Measurements from ENCODE around the gene MRC1. TPM values are rescaled to one million over a fixed set of nuclear protein-coding genes. Genes with fewer than 3 reads are reported as not detected.

The MRC1 gene
- total RNA-seq, 1 donor from 2014 or later = 0.10 TPM

GRCh38 chr10:17795813-17796594 is 13.1 kb upstream of the MRC1 start:
- no peak for DNase-seq (ENCODE audit: low read depth)

GRCh38 chr10:17801507-17801906 is 7.6 kb upstream of the MRC1 start:
- DNase-seq (ENCODE audit: low read depth) = no peak

- no peak for DNase-seq (ENCODE audit: low read depth)
Measured at GRCh38 chr10:17802350-17802749, 6.8 kb upstream of the MRC1 start.

GRCh38 chr10:17802976-17803375 is 6.2 kb upstream of the MRC1 start:
- DNase-seq (ENCODE audit: low read depth) = no peak

GRCh38 chr10:17805330-17805729 is 3.8 kb upstream of the MRC1 start:
- DNase-seq (ENCODE audit: low read depth) = no peak

GRCh38 chr10:17805921-17806577 is 3.1 kb upstream of the MRC1 start:
- no peak for DNase-seq (ENCODE audit: low read depth)

GRCh38 chr10:17811146-17811865 is 2.2 kb downstream of the MRC1 start:
- DNase-seq (ENCODE audit: low read depth) = no peak

- no peak for DNase-seq (ENCODE audit: low read depth)
Measured at GRCh38 chr10:17814973-17815372, 5.8 kb downstream of the MRC1 start.

- no peak for DNase-seq (ENCODE audit: low read depth)
Measured at GRCh38 chr10:17816199-17816598, 7.1 kb downstream of the MRC1 start.

GRCh38 chr10:17817316-17817715 is 8.2 kb downstream of the MRC1 start:
- DNase-seq (ENCODE audit: low read depth) = no peak

GRCh38 chr10:17817790-17818189 is 8.6 kb downstream of the MRC1 start:
- no peak for DNase-seq (ENCODE audit: low read depth)

- no peak for DNase-seq (ENCODE audit: low read depth)
Measured at GRCh38 chr10:17819836-17820235, 10.7 kb downstream of the MRC1 start.

- no peak for DNase-seq (ENCODE audit: low read depth)
Measured at GRCh38 chr10:17820943-17821342, 11.8 kb downstream of the MRC1 start.

GRCh38 chr10:17821893-17822292 is 12.7 kb downstream of the MRC1 start:
- no peak for DNase-seq (ENCODE audit: low read depth)

GRCh38 chr10:17831341-17831740 is 22.2 kb downstream of the MRC1 start:
- DNase-seq (ENCODE audit: low read depth) = no peak

- peak; percentile 27 for DNase-seq (ENCODE audit: low read depth)
Measured at GRCh38 chr10:17831896-17832295, 22.7 kb downstream of the MRC1 start.

- no peak for DNase-seq (ENCODE audit: low read depth)
Measured at GRCh38 chr10:17833656-17834055, 24.5 kb downstream of the MRC1 start.

- DNase-seq (ENCODE audit: low read depth) = peak; percentile 91
Measured at GRCh38 chr10:17835688-17836087, 26.5 kb downstream of the MRC1 start.

- peak; percentile 43 for DNase-seq (ENCODE audit: low read depth)
Measured at GRCh38 chr10:17836942-17837341, 27.8 kb downstream of the MRC1 start.

- no peak for DNase-seq (ENCODE audit: low read depth)
Measured at GRCh38 chr10:17838080-17838648, 29.0 kb downstream of the MRC1 start.

- DNase-seq (ENCODE audit: low read depth) = no peak
Measured at GRCh38 chr10:17841050-17841449, 31.9 kb downstream of the MRC1 start.

- no peak for DNase-seq (ENCODE audit: low read depth)
Measured at GRCh38 chr10:17842641-17843040, 33.5 kb downstream of the MRC1 start.

All from renal cortical epithelial cell (primary cell).